Muscle of leg (tissue), 11 donors: ENCODE measurements around the gene CYGB. TPM values are rescaled to one million over a fixed set of nuclear protein-coding genes. Genes with fewer than 3 reads are reported as not detected.
"Not testable (repeated sequence)": the region's sequence is repeated elsewhere in the genome, so short reads cannot be mapped to it uniquely, and the experiment has no call there.

Source experiments
- DNase-seq: peaks from one replicate; pipeline ENCODE4 v3.0.0; 2013
- H3K27ac ChIP-seq: one replicate; pipeline ENCODE4 v1.5.1; 2013; ENCODE audit warnings: mild to moderate bottlenecking, low read length, control low read depth
- H3K27me3 ChIP-seq: one replicate; pipeline ENCODE4 v1.6.1; 2013; ENCODE audit warnings: low read length; ENCODE audit not compliant: control insufficient read depth, insufficient read depth
- H3K36me3 ChIP-seq: one replicate; pipeline ENCODE4 v1.6.1; 2013; ENCODE audit warnings: low read length; ENCODE audit not compliant: control insufficient read depth, insufficient read depth
- H3K4me1 ChIP-seq: one replicate; pipeline ENCODE4 v1.6.1; 2013; ENCODE audit warnings: low read length; ENCODE audit not compliant: control insufficient read depth, insufficient read depth
- H3K4me3 ChIP-seq: one replicate; pipeline ENCODE4 v1.5.1; 2013; ENCODE audit warnings: low read length, control low read depth
- H3K9me3 ChIP-seq: replicated peaks from 2 replicates; pipeline ENCODE4 v1.6.1; 2013; ENCODE audit warnings: low read depth, low read length; ENCODE audit not compliant: control insufficient read depth
- WGBS: methylation state at CpG from one replicate; pipeline ENCODE4 v1.1.5; 2013; ENCODE audit warnings: missing lambda C conversion rate; ENCODE audit not compliant: insufficient coverage; 5-methylcytosine and 5-hydroxymethylcytosine counted together
- polyA plus RNA-seq, 8 donors: library from polyadenylated mRNA; unstranded; fragments of 120-200 nt; gene quantifications; one replicate each; pipeline versions ENCODE4 v1.2.1 to v1.2.3, GENCODE V29; 2013; ENCODE audit warnings: inconsistent platforms in 1 of 8, low replicate concordance in 1 of 8; ENCODE audit not compliant: insufficient read length in 8 of 8, insufficient read depth in 1 of 8
- total RNA-seq: library from RNA; stranded (reverse); fragments of 120-200 nt; gene quantifications from one replicate; pipeline ENCODE4 v1.2.4, GENCODE V29; 2013

The CYGB gene
- total and polyA plus RNA-seq, 9 donors, result 12.8 to 27.2 (median 20.1) TPM

- Histone ChIP-seq H3K9me3 (no peaks in the 10 kb centered on the region), H3K4me1 (peaks cover 82% of the 10 kb centered on the region), H3K4me3 (no peak overlapping the region), H3K27me3 (peaks cover 28% of the 10 kb centered on the region), H3K36me3 (peaks cover 2% of the 10 kb centered on the region), H3K27ac (no peak overlapping the region)
- 79% methylated on average over 5 of the region's 9 CpGs for WGBS
- DNase-seq, result no peak
These were observed 1.5 kb upstream of the CYGB start for GRCh38 chr17:76538941-76539570.

- Histone ChIP-seq H3K27ac (peak overlapping the region; percentile 20), H3K36me3 (peaks cover 2% of the 10 kb centered on the region), H3K4me3 (peak overlapping the region; percentile 25), H3K4me1 (peaks cover 77% of the 10 kb centered on the region), H3K9me3 (no peaks in the 10 kb centered on the region), H3K27me3 (peaks cover 28% of the 10 kb centered on the region)
- no peak for DNase-seq
- 19% methylated on average over 33 of the region's 37 CpGs for WGBS
These were observed 897 bp upstream of the CYGB start for GRCh38 chr17:76538281-76538931.

DNA sequence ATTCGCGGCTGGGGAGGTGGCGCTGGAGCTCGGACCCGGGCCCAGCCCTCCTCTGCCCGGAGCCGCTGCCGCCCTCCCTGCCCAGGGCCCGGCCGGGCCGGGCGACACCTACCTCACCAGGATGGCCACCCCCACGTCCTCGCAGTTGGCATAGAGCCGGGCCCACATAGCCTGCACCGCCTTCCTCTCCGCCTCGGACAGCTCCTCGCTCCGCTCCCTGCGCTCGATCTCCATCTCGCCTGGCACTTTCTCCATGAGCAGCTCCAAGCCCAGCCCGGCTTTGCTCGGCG, 276 bp downstream of the CYGB start:
- Histone ChIP-seq H3K4me3 (peak overlapping the region; percentile 45), H3K27ac (no peak overlapping the region), H3K9me3 (no peaks in the 10 kb centered on the region), H3K36me3 (peaks cover 2% of the 10 kb centered on the region), H3K4me1 (peaks cover 75% of the 10 kb centered on the region), H3K27me3 (peaks cover 28% of the 10 kb centered on the region)
- under 1% methylated on average over 24 of the region's 26 CpGs for WGBS
- DNase-seq, result no peak

GRCh38 chr17:76536511-76537287, 810 bp downstream of the CYGB start:
- 22% methylated on average over 19 of the region's 25 CpGs for WGBS

DNA sequence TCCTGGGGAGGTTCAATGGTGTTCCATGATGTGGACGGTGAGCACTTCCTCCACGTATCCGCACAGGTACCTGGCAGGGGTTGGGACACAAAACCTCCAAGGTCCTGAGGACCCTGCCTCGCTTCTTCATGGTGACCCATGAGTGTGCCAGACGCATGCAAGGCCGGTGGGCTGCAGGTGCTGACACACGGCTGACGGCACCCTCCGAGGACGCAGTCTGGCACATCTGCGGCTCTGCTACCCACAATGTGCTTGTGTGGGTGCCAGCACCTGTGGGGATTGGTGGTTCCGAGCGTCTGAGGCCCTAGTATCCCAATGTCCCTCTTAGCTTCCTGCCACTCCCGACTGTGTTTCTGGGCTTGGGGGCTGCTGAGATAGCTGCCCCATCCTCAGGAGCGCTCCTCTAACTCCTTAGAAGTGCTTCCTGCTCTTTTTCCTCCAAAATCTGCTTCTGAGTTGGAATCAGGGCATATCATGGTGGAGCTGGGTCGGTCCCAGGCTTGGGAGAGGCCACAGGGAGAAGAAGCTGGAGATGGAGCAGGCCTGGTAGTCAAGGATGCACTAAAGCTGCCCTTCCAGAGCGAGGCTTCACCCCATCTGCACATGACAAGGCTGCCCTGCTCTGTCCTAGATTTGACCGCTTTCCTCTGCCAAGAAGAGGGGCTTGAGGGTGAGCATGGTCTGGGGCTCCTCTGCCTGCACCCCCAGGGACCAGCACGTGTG, 1.6 kb downstream of the CYGB start:
- Histone ChIP-seq H3K9me3 (no peaks in the 10 kb centered on the region), H3K27me3 (peaks cover 28% of the 10 kb centered on the region), H3K4me3 (peak overlapping the region; percentile 45), H3K36me3 (peaks cover 2% of the 10 kb centered on the region), H3K4me1 (peaks cover 73% of the 10 kb centered on the region), H3K27ac (no peak overlapping the region)
- DNase-seq, result no peak
- WGBS, result 77% methylated on average over 18 of the region's 19 CpGs

More at GRCh38 chr17:76536511-76537287, 810 bp downstream of the CYGB start:
- H3K27ac ChIP-seq, result no peak overlapping the region
- no peaks in the 10 kb centered on the region for H3K9me3 ChIP-seq
- H3K36me3 ChIP-seq, result peaks cover 2% of the 10 kb centered on the region
- peaks cover 73% of the 10 kb centered on the region for H3K4me1 ChIP-seq
- H3K27me3 ChIP-seq, result peaks cover 28% of the 10 kb centered on the region
- no peak for DNase-seq
- H3K4me3 ChIP-seq, result peak overlapping the region; percentile 45

DNA sequence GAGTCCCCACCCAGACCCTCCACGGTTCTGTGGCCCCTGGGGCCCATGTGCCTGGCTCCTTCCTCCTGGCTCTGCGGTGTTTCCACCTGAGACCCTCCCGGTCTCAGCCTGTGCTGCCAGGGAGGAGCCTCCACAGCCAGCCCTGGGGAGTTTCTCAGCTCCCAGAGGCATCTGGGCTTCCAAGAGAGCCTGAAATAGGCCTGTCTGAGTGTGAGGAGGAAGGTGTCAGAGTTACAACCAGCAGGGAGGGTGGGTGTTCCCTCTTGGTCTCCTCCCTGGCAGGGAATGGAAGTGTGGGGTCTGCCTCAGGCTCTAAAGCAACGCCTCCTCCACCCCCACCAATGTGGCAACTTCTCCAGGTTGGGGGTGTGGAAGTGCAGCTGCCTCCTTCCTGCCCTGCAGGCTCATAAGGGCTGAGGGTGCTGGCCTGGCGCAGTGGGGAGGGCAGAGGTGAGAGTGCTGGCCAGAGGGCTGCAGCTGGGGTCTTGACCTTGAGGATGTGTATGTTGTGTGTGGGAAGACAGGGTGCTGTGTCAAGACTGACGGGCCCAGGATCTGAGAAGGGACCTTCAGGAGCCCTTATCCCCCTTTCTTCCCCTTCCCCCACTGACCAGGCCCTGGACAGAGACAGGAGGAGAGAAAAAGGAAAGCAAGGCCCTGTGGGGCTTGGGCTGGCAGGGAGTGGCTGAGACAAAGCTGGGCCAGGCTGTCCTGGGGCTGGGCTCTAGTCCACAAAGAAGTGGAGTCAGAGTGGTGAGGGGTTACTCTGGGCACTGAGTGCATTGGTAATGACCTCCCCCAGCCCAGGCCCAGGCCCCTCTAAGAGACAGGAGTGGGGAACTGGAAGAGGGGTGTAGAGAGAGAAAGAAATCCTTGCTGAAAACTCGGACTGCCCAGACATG, 2.4 kb downstream of the CYGB start:
- Histone ChIP-seq H3K4me3 (peak overlapping the region; percentile 15), H3K9me3 (no peaks in the 10 kb centered on the region), H3K27ac (no peak overlapping the region), H3K27me3 (peaks cover 28% of the 10 kb centered on the region), H3K4me1 (peaks cover 74% of the 10 kb centered on the region), H3K36me3 (peaks cover 2% of the 10 kb centered on the region)
- DNase-seq, result no peak
- 65% methylated on average over 4 of the region's 7 CpGs for WGBS

GRCh38 chr17:76533640-76534359, 3.7 kb downstream of the CYGB start:
- WGBS, result 83% methylated on average over 1 of the region's 9 CpGs
- H3K4me1 ChIP-seq, result peaks cover 75% of the 10 kb centered on the region
- not testable (repeated sequence) for H3K4me3 ChIP-seq, DNase-seq, H3K36me3 ChIP-seq, H3K9me3 ChIP-seq, H3K27ac ChIP-seq
- H3K27me3 ChIP-seq, result peaks cover 22% of the 10 kb centered on the region

DNA sequence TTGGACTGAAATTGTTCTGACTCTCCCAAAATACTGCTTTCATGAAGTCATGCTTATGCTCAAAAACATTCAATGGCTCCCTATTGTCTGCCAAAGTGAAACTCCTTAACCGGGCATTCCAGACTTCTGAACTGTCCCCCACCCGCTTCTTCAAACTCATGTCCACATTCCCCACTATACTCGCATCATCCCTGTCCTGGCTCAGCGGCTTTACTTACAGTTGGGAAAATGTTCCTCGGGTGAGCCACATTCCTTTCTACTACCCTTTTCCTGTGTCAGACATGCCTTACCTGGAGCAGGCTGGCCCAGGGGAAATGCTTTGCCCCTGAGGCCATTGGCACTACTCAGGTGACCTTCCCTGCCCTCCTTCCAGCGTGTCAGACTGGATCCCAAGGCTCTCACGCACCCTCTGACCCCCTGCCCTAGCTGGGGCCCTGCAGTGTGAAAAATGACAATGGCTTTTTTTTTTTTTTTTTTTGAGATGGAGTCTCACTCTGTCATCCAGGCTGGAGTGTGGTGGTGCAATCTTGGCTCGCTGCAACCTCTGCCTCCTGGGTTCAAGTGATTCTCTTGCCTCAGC, 5.3 kb downstream of the CYGB start:
- 68% methylated on average over 5 of the region's 8 CpGs for WGBS

More for the DNA sequence above, 5.3 kb downstream of the CYGB start:
- Histone ChIP-seq H3K4me1 (peaks cover 83% of the 10 kb centered on the region), H3K36me3 (peaks cover 2% of the 10 kb centered on the region), H3K27ac (no peak overlapping the region), H3K27me3 (peaks cover 13% of the 10 kb centered on the region), H3K4me3 (no peak overlapping the region), H3K9me3 (no peaks in the 10 kb centered on the region)
- DNase-seq, result no peak
